HUES64 (cell line): ENCODE results near the gene TMEM144.
"Not testable (repeated sequence)": the region's sequence is repeated elsewhere in the genome, so short reads cannot be mapped to it uniquely, and the experiment has no call there.

Experiments used
- H3K27ac ChIP-seq: 2 replicates; pipeline ENCODE4 v1.7.0; 2013; ENCODE audit warnings: low read depth, low read length, inconsistent platforms
- H3K27me3 ChIP-seq: 2 replicates; pipeline ENCODE4 v1.6.1; 2013; ENCODE audit warnings: mild to moderate bottlenecking, low read length; ENCODE audit not compliant: insufficient read depth
- H3K36me3 ChIP-seq: 2 replicates; pipeline ENCODE4 v1.6.1; 2013; ENCODE audit warnings: mild to moderate bottlenecking, low read length; ENCODE audit not compliant: insufficient read depth
- H3K4me1 ChIP-seq: 2 replicates; pipeline ENCODE4 v1.6.1; 2013; ENCODE audit warnings: mild to moderate bottlenecking, low read length, moderate library complexity; ENCODE audit not compliant: insufficient read depth
- H3K4me3 ChIP-seq: 2 replicates; pipeline ENCODE4 v1.5.1; 2013; ENCODE audit warnings: mild to moderate bottlenecking, low read length, moderate library complexity
- H3K9ac ChIP-seq: 2 replicates; pipeline ENCODE4 v1.6.1; 2013; ENCODE audit warnings: mild to moderate bottlenecking, low read depth, low read length
- H3K9me3 ChIP-seq: 2 replicates; pipeline ENCODE4 v1.6.1; 2013; ENCODE audit warnings: low read depth, low read length; ENCODE audit not compliant: insufficient read depth
- WGBS: fragments of 150-250, 120-280 bp; methylation state at CpG from one replicate; pipeline ENCODE4 v1.1.7; 2013; ENCODE audit warnings: missing lambda C conversion rate; 5-methylcytosine and 5-hydroxymethylcytosine counted together

The TMEM144 gene

DNA sequence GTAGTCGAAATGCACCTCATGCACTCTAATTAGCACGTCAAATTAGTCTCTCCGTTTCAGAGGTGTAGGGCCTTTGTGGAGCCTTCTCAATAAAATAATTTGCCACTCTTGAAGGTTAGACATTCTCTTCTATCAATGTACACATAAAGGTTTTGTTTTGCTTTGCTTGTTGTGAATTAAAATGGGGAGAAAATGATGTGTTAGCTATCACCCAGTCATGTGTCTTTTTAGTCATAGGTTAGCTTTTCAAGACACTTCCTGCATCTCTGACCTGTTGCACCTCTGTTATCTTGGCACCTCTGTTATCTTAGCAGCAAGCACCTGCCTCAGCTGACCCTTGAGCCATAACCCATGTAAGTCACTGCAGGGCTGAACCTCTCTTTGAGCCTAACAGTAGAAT is 936 bp downstream of the TMEM144 start:
- Histone ChIP-seq H3K4me3 (peak overlapping the region; percentile 60), H3K4me1 (peaks cover 7% of the 10 kb centered on the region; the same call in 1 of the 2 replicates), H3K27me3 (no peaks in the 10 kb centered on the region), H3K9ac (peak overlapping the region; percentile 67; the same call in 1 of the 2 replicates), H3K9me3 (no peaks in the 10 kb centered on the region), H3K36me3 (no peaks in the 10 kb centered on the region), H3K27ac (no peak overlapping the region)
- 71% methylated on average over 3 of the region's 3 CpGs for WGBS

DNA sequence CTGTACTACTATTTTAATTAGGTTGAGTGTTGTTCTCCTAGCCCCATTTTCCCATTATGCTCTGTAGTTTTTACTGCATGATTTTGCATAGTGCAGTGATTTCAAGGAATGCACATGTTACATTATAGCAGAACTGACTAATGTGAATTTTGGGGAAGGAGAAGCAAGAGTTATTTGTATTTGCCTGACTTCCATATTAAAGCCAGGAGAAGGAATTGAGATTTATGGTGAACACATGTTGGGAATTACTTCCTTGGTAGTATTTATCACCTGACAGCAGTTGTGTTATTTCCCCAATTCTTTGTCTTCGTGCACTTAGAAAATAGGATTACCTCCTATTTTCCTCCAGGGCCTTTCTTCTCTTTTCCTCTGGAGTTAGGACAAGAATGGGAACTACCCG is 3.2 kb downstream of the TMEM144 start:
- no peaks in the 10 kb centered on the region for H3K36me3 ChIP-seq
- H3K27ac ChIP-seq, result no peak overlapping the region
- H3K4me1 ChIP-seq, result peaks cover 7% of the 10 kb centered on the region; the same call in 1 of the 2 replicates
- H3K9me3 ChIP-seq, result no peaks in the 10 kb centered on the region
- H3K27me3 ChIP-seq, result no peaks in the 10 kb centered on the region
- no peak overlapping the region for H3K9ac ChIP-seq
- H3K4me3 ChIP-seq, result no peak overlapping the region
- 96% methylated on average over 2 of the region's 2 CpGs for whole genome bisulfite sequencing

- H3K4me1 ChIP-seq, result peaks cover 12% of the 10 kb centered on the region
- 85% methylated on average over 1 of the region's 1 CpG for WGBS
- H3K36me3 ChIP-seq, result no peaks in the 10 kb centered on the region
- H3K27ac ChIP-seq, result no peak overlapping the region
- H3K9me3 ChIP-seq, result no peaks in the 10 kb centered on the region
- H3K27me3 ChIP-seq, result no peaks in the 10 kb centered on the region
- no peak overlapping the region for H3K9ac ChIP-seq
- H3K4me3 ChIP-seq, result no peak overlapping the region
These were observed 4.6 kb downstream of the TMEM144 start for GRCh38 chr4:158214856-158215255.

DNA sequence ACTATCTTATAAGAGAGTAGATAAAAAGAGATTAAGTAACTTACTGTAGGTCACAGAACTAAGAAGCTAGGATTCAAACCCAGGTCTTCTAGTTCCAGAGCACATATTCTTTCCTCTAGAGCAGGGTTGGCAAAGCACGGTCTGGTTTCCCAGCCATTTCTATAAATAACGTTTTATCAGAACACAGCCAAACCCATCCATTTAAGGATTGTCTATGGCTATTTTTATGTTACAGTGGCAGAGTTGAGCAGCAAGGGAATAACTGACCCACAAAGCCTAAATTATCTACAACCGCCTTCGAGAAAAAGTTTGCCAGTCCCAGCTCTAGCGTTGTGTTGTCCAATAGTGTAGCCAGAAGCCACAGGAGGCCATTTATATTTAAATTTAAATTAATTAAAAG is 7.5 kb downstream of the TMEM144 start:
- Histone ChIP-seq H3K4me3 (no peak overlapping the region), H3K36me3 (no peaks in the 10 kb centered on the region), H3K4me1 (peaks cover 8% of the 10 kb centered on the region; the same call in 1 of the 2 replicates), H3K27ac (no peak overlapping the region), H3K9ac (no peak overlapping the region), H3K27me3 (no peaks in the 10 kb centered on the region), H3K9me3 (no peaks in the 10 kb centered on the region)
- 100% methylated on average over 5 of the region's 5 CpGs for WGBS

GRCh38 chr4:158219623-158220022 is 9.3 kb downstream of the TMEM144 start:
- WGBS, result 100% methylated on average over 1 of the region's 1 CpG

DNA sequence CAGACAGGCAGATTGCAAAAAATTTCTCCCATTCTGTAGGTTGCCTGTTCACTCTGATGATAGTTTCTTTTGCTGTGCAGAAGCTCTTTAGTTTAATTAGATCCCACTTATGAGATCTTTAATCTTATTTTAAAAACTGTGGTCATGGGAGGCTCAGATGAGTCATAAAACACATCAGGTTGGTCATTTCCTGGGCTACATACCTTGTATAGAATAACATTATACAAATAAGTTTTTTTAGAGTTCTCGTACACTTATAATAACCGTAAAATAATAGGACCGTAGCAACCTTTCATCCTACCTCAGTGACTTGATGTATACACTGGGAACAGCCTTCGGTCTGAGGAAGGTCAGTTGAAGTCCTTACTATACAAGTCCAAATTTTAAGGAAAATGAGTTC is 14.0 kb downstream of the TMEM144 start:
- H3K9me3 ChIP-seq, H3K36me3 ChIP-seq, H3K27me3 ChIP-seq, H3K4me1 ChIP-seq, H3K4me3 ChIP-seq, H3K9ac ChIP-seq, H3K27ac ChIP-seq: not testable (repeated sequence)
- WGBS, result 100% methylated on average over 4 of the region's 4 CpGs

More at GRCh38 chr4:158219623-158220022, 9.3 kb downstream of the TMEM144 start:
- Histone ChIP-seq H3K9me3 (no peaks in the 10 kb centered on the region), H3K9ac (no peak overlapping the region), H3K36me3 (no peaks in the 10 kb centered on the region), H3K4me3 (no peak overlapping the region), H3K4me1 (peaks cover 8% of the 10 kb centered on the region; the same call in 1 of the 2 replicates), H3K27me3 (no peaks in the 10 kb centered on the region), H3K27ac (no peak overlapping the region)

DNA sequence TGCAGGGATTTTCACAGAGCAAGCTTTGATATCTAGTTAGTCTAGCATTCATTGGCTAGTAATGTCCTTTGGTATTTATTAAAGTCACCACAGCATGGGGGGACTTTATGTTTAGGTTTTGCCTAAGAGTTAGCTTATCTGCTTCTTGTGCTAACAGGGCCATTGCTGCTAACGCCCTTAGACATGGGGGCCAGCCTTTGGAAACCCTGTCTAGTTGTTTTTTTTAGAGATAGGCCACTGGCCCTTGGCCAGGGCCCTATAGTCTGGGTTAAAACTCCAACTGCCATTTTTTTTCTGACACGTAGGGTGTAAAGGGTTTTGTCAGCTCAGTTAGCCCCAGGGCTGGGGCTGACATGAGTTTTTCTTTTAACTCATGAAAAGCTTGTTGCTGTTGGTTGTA is 14.7 kb downstream of the TMEM144 start:
- H3K4me1 ChIP-seq, H3K36me3 ChIP-seq, H3K9ac ChIP-seq, H3K9me3 ChIP-seq, H3K27me3 ChIP-seq, H3K27ac ChIP-seq, H3K4me3 ChIP-seq: not testable (repeated sequence)
- WGBS, result 93% methylated on average over 2 of the region's 2 CpGs

GRCh38 chr4:158227880-158228279 is 17.6 kb downstream of the TMEM144 start:
- H3K4me3 ChIP-seq, H3K27me3 ChIP-seq, H3K36me3 ChIP-seq, H3K9me3 ChIP-seq, H3K9ac ChIP-seq, H3K4me1 ChIP-seq, H3K27ac ChIP-seq: not testable (repeated sequence)
- 97% methylated on average over 5 of the region's 5 CpGs for WGBS

GRCh38 chr4:158228399-158228798 is 18.1 kb downstream of the TMEM144 start:
- not testable (repeated sequence) for H3K27ac ChIP-seq, H3K9me3 ChIP-seq, H3K27me3 ChIP-seq, H3K4me3 ChIP-seq, H3K9ac ChIP-seq, H3K36me3 ChIP-seq, H3K4me1 ChIP-seq
- WGBS, result 92% methylated on average over 17 of the region's 17 CpGs

- Histone ChIP-seq H3K27me3 (no peaks in the 10 kb centered on the region), H3K36me3 (no peaks in the 10 kb centered on the region), H3K4me1 (no peaks in the 10 kb centered on the region), H3K9ac (no peak overlapping the region), H3K9me3 (no peaks in the 10 kb centered on the region), H3K27ac (no peak overlapping the region), H3K4me3 (no peak overlapping the region)
- 88% methylated on average over 5 of the region's 5 CpGs for WGBS
These were observed 19.5 kb downstream of the TMEM144 start for GRCh38 chr4:158229768-158230167.

DNA sequence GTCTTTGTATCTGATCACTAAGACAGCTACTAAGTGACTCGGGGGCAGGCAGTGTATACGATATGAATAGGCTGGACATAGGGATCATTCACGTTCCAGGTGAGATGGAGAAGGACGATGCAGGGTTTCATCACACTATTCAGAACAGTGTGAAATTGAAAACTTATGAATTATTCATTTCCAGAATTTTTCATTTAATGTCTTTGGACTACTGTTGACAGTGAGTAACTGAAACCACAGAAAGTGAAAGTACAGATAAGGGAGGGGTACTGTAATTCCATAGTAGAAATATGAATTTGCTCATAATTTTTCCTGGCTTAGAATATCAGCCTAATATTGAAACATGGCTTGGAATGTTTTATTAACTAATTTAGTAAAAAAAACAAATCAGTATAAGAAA is 24.4 kb downstream of the TMEM144 start:
- 94% methylated on average over 4 of the region's 4 CpGs for WGBS

DNA sequence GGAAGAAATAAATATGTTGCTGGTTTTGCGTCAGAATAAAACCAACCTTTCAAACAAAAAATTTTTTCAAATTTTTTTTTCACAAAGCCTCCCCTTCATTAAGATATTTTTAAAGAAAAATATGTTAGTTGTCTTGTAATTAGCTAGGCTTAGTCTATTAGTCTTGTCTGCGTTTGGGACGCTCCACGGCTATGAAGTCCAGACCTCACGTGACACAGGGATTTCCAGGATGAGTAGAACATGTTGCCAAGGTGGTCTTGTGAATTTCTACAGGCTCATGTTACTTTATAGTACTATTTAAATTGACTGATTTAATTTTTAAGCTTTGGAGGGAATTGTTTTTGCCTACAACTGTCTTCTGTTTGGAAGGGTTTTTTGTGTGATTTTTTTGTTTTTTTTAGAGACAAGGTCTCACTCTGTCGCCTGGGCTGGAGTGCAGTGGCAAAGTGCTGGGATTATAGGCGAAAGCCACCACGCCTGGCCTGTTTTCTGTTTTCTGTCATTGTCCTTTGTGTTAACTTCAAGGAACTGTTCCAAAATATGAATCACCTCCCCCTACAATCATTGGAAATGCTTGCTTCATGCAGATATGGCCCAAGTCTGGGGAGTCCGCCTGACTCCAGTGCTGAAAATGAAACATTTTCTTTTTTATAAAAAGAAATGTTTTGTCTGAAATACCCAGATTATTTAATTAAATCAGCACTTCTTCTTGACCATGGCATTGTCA is 26.2 kb downstream of the TMEM144 start:
- Histone ChIP-seq H3K9ac (no peak overlapping the region), H3K36me3 (no peaks in the 10 kb centered on the region), H3K4me3 (no peak overlapping the region), H3K27ac (no peak overlapping the region), H3K27me3 (no peaks in the 10 kb centered on the region), H3K9me3 (no peaks in the 10 kb centered on the region), H3K4me1 (no peaks in the 10 kb centered on the region)
- WGBS, result 88% methylated on average over 8 of the region's 9 CpGs

More for the DNA sequence above, 24.4 kb downstream of the TMEM144 start:
- Histone ChIP-seq H3K27me3 (no peaks in the 10 kb centered on the region), H3K36me3 (no peaks in the 10 kb centered on the region), H3K4me3 (no peak overlapping the region), H3K4me1 (no peaks in the 10 kb centered on the region), H3K9me3 (no peaks in the 10 kb centered on the region), H3K27ac (no peak overlapping the region), H3K9ac (no peak overlapping the region)
